Uterus (tissue), 4 donors: ENCODE data around the gene HOXA10. TPM values are rescaled to one million over a fixed set of nuclear protein-coding genes. Genes with fewer than 3 reads are reported as not detected.
A peak's percentile ranks its signal among the peaks of the same experiment; 100 is the strongest.

Experiments
- DNase-seq, 2 donors: peaks; one replicate each; pipeline ENCODE4 v3.0.0-alpha.2; 2019 to 2020
- H3K27ac ChIP-seq, 2 donors: fragments of 200-600 bp; sonication (generic); 1 replicate in 1 of 2; 2 replicates in 1 of 2; pipeline ENCODE4 v1.5.1; 2016 to 2018
- H3K27me3 ChIP-seq, 2 donors: fragments of 200-600 bp; sonication (generic); one replicate each; pipeline ENCODE4 v1.5.1; 2018 to 2019; ENCODE audit warnings: control low read depth in 1 of 2
- H3K36me3 ChIP-seq, 2 donors: fragments of 200-600 bp; sonication (generic); one replicate each; pipeline ENCODE4 v1.5.1; 2019; ENCODE audit warnings: control low read depth in 1 of 2
- H3K4me1 ChIP-seq, 2 donors: fragments of 200-600 bp; sonication (generic); one replicate each; pipeline ENCODE4 v1.5.1; 2018 to 2019; ENCODE audit warnings: control low read depth in 1 of 2
- H3K4me3 ChIP-seq, 2 donors: fragments of 200-600 bp; sonication (generic); 1 replicate in 1 of 2; 2 replicates in 1 of 2; pipeline ENCODE4 v1.5.1; 2018 to 2019; ENCODE audit warnings: mild to moderate bottlenecking in 1 of 2
- H3K9me3 ChIP-seq, 2 donors: fragments of 200-600 bp; sonication (generic); one replicate each; pipeline ENCODE4 v1.5.1; 2019; ENCODE audit warnings: control low read depth in 1 of 2
- CTCF ChIP-seq, 4 experiments: fragments of 200-600 bp in 2 of 4; fragments of 450-650 bp in 2 of 4; sonication (generic) in 2 of 4; IDR thresholded peaks; one replicate each; pipeline ENCODE4 v1.5.1; 2016 to 2019; ENCODE audit warnings: antibody characterized with exemption in 4 of 4, mild to moderate bottlenecking in 2 of 4, moderate library complexity in 1 of 4
- POLR2A ChIP-seq, 2 donors: fragments of 450-650 bp; IDR thresholded peaks; one replicate each; pipeline ENCODE4 v1.6.1; 2016; ENCODE audit warnings: antibody characterized with exemption in 2 of 2, mild to moderate bottlenecking in 1 of 2, moderate library complexity in 1 of 2
- intact Hi-C: fragments of 100-400 bp; cut with DNase I; formaldehyde crosslinking; loops from one replicate; pipeline ENCODE4 v1.15.1; 2023; ENCODE audit warnings: low total_unique reads
- total RNA-seq, 4 donors: library from RNA; depleted of rRNA in 3 of 4; stranded (reverse); fragments of >200 nt in 3 of 4; gene quantifications; one replicate each; pipeline versions ENCODE4 v1.1.0 to v1.2.4, GENCODE V29; 2014 to 2023
- donor health status: DM: yes; HTN: yes; CAD: no.

The HOXA10 gene
- total RNA-seq, 4 donors from 2014 or later, result 50.0 to 114 (median 69.0) TPM

- TF ChIP-seq POLR2A (IDR thresholded peaks at IDR 0.05) (peak; percentile 32 to 40), CTCF (IDR thresholded peaks at IDR 0.05) (no peak)
- peaks cover 0 to 4% of the 10 kb centered on the region in 2 donors for H3K4me1 ChIP-seq
- intact Hi-C loops, result loop anchor here (5.0 kb wide), 1 partner anchor 473 kb away; the partner anchor contains the start of gene HIBADH
- H3K27ac ChIP-seq, result peak overlapping the region; percentile 94 to 96
- H3K9me3 ChIP-seq, result no peaks in the 10 kb centered on the region
- H3K36me3 ChIP-seq, result no peaks in the 10 kb centered on the region
- peak; percentile 55 to 79 for DNase-seq
- no peaks in the 10 kb centered on the region for H3K27me3 ChIP-seq
- H3K4me3 ChIP-seq, result peak overlapping the region; percentile 56 to 79
Measured at GRCh38 chr7:27189295-27189996, 15.3 kb upstream of the HOXA10 start.

- no peaks in the 10 kb centered on the region for H3K9me3 ChIP-seq
- intact Hi-C loops, result loop anchor here (5.0 kb wide), 1 partner anchor 474 kb away; the partner anchor contains the start of gene HIBADH
- H3K4me3 ChIP-seq, result peak overlapping the region; percentile 56 to 79
- peak overlapping the region; percentile 94 to 96 for H3K27ac ChIP-seq
- peak in 1 of 2 donors; percentile 65 for DNase-seq
- H3K4me1 ChIP-seq, result peaks cover 0 to 4% of the 10 kb centered on the region in 2 donors
- no peaks in the 10 kb centered on the region for H3K27me3 ChIP-seq
- no peaks in the 10 kb centered on the region for H3K36me3 ChIP-seq
- TF ChIP-seq POLR2A (IDR thresholded peaks at IDR 0.05), result peak in 1 of 2 donors; percentile 13
- no peak for TF ChIP-seq CTCF (IDR thresholded peaks at IDR 0.05)
Measured at GRCh38 chr7:27188386-27189294, 14.5 kb upstream of the HOXA10 start.

- DNase-seq, result peak in 1 of 2 donors; percentile 44
- TF ChIP-seq CTCF (IDR thresholded peaks at IDR 0.05) (no peak), POLR2A (IDR thresholded peaks at IDR 0.05) (no peak)
- H3K27me3 ChIP-seq, result no peaks in the 10 kb centered on the region
Measured at GRCh38 chr7:27187475-27188385, 13.6 kb upstream of the HOXA10 start.

GRCh38 chr7:27186668-27187474 is 12.8 kb upstream of the HOXA10 start:
- TF ChIP-seq CTCF (IDR thresholded peaks at IDR 0.05), result no peak
- no peak for TF ChIP-seq POLR2A (IDR thresholded peaks at IDR 0.05)
- peak in 1 of 2 donors; percentile 42 for DNase-seq
- H3K27ac ChIP-seq, result peak overlapping the region; percentile 94 to 96
- H3K36me3 ChIP-seq, result no peaks in the 10 kb centered on the region
- no peaks in the 10 kb centered on the region for H3K27me3 ChIP-seq
- H3K4me3 ChIP-seq, result peak overlapping the region; percentile 56 to 79
- intact Hi-C loops, result loop anchor here (5.0 kb wide), 1 partner anchor 475 kb away; the partner anchor contains the start of gene HIBADH
- H3K4me1 ChIP-seq, result no peaks in the 10 kb centered on the region
- H3K9me3 ChIP-seq, result no peaks in the 10 kb centered on the region

More at GRCh38 chr7:27187475-27188385, 13.6 kb upstream of the HOXA10 start:
- peak overlapping the region; percentile 94 to 96 for H3K27ac ChIP-seq
- no peaks in the 10 kb centered on the region for H3K4me1 ChIP-seq
- H3K36me3 ChIP-seq, result no peaks in the 10 kb centered on the region
- intact Hi-C loops, result loop anchor here (5.0 kb wide), 1 partner anchor 475 kb away; the partner anchor contains the start of gene HIBADH
- H3K4me3 ChIP-seq, result peak overlapping the region; percentile 56 to 79
- H3K9me3 ChIP-seq, result no peaks in the 10 kb centered on the region
